ENCODE results near the gene HS1BP3. TPM values are rescaled to one million over a fixed set of nuclear protein-coding genes. Genes with fewer than 3 reads are reported as not detected.

HS1BP3 gene
- total and polyA plus RNA-seq, 2 of the 13 experiments (the other 11 are each of a cell fraction or from before 2014, with no cell fraction given), result 15.2 to 22.0 TPM

- peak; percentile 98 for TF ChIP-seq ZNF687 (CRISPR knock-in tag; IDR thresholded peaks at IDR 0.05)
- no peak for TF ChIP-seq ZZZ3 (CRISPR knock-in tag; IDR thresholded peaks at IDR 0.05; ENCODE audit: borderline replicate concordance)
- peak; percentile 39; the same call in 1 of the 2 replicates for TF ChIP-seq ZNF431 (CRISPR knock-in tag; IDR thresholded peaks at IDR 0.05; ENCODE audit: borderline replicate concordance, low read depth)
- peak; percentile 46 for TF ChIP-seq YY1 (IDR thresholded peaks at IDR 0.05; ENCODE audit: insufficient read depth, insufficient replicate concordance, low read depth, low read length)
- TF ChIP-seq NFYC (CRISPR knock-in tag; IDR thresholded peaks at IDR 0.05), result peak; percentile 29
- TF ChIP-seq TBP (CRISPR knock-in tag; IDR thresholded peaks at IDR 0.05), result no peak
- TF ChIP-seq AFF4 (CRISPR knock-in tag; IDR thresholded peaks at IDR 0.05), result no peak
- TF ChIP-seq ZNF317 (CRISPR knock-in tag; IDR thresholded peaks at IDR 0.05), result peak; percentile 91
- peak; percentile 88 for TF ChIP-seq HINFP (CRISPR knock-in tag; IDR thresholded peaks at IDR 0.05; ENCODE audit: low read depth)
- TF ChIP-seq ZMAT3 (CRISPR knock-in tag; conservative IDR thresholded peaks at IDR 0.05), result peak; percentile 39; the same call in 1 of the 2 replicates
- peak; percentile 94 for TF ChIP-seq FOSL1 (CRISPR knock-in tag; IDR thresholded peaks at IDR 0.05; ENCODE audit: borderline replicate concordance)
- peak; percentile 88 for TF ChIP-seq SKIL (CRISPR knock-in tag; IDR thresholded peaks at IDR 0.05; ENCODE audit: borderline replicate concordance)
- TF ChIP-seq RFX5 (IDR thresholded peaks at IDR 0.05; ENCODE audit: low read depth, low read length), result no peak
- no peak for TF ChIP-seq ZNF354B (CRISPR knock-in tag; IDR thresholded peaks at IDR 0.05)
- TF ChIP-seq ZNF790 (CRISPR knock-in tag; IDR thresholded peaks at IDR 0.05; ENCODE audit: borderline replicate concordance), result peak; percentile 38; the same call in 1 of the 2 replicates
- no peak for TF ChIP-seq PHF20 (CRISPR knock-in tag; IDR thresholded peaks at IDR 0.05)
- TF ChIP-seq KMT2A (CRISPR knock-in tag; IDR thresholded peaks at IDR 0.05), result no peak
These were observed 70.0 kb downstream of the HS1BP3 start (continued) for GRCh38 chr2:20580690-20581437.

Data from HepG2 (cell line).